Putamen (tissue), 1 donor: ENCODE data around the gene LRP1B.

Experiments used
- DNase-seq: peaks from one replicate; pipeline ENCODE4 v3.0.0-alpha.2; 2016; ENCODE audit warnings: low spot score

Gene LRP1B

DNA sequence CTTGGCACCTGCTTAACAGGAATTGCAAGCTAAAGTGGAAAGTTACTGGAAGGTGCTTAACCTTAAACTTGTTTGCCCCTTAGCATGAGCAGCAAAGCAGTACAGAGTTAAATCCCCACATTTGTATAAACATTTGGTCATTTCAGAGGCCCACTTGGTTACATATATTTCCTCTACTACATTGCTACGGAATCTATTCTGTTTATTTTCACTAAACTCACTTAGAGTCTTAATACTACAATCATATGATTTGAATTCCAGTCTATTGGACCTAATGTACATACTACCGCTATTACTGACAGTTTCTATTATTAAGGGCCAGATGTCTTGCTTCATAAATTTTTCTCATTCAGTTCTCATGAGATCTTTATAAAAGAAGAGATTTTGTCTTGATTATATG lies 1294.0 kb downstream of the LRP1B start:
- no peak for DNase-seq

DNA sequence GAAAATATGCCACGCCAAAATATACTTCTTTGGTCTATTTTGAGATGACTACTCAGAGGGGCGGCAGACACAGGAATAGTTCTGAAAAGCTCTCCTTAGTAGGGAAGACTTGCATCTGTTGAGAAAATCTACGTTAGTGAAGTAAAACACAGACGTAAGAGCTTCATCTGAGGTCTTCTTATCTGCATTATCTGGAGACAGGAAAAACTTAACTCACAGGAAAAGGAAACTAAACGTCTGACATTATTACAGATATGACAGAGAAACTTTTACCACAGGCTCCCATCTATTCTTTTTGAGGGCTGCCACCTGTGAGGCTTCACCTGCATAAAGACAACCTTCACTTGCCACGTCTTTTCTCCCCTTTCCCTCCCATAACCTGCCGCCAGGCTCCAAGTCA lies 1295.7 kb downstream of the LRP1B start:
- DNase-seq: no peak

DNA sequence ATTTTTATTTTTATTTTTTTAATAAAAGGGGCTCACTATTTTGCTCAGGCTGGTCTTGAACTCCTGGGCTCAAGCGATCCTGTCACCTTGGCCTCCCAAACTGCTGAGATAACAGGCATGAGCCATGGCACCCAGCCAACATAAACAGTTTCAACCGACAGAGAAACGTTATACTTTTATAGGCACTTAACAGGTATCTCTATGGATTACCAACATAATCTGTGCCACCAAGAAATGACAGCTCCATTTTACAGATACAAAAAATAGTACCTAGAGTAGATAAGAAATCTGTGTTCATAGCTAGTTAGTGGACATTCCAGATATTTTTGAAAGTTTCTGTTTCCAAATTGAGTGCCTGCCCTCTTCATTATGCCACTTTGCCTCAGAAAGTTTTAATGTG lies 1316.7 kb downstream of the LRP1B start:
- DNase-seq: no peak

DNA sequence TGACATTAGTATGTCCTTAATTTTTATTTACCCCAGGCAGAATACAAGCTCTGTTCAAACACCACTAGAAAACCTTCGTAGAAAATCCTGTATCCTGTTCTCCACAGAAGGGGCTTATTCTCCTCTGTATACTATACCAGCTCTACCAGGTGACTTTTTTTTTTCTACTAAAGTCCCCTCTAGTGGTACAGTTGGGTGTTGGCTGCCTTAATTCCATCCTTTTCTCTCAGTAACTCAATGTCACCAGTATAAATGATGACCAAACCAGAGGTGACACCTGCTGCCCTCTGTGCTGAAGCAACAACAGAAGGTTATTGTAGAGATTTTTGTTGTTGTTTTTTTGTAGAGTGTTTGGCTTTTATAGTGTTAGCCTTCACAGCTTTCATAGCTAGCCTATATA lies 1322.0 kb downstream of the LRP1B start:
- no peak for DNase-seq

DNA sequence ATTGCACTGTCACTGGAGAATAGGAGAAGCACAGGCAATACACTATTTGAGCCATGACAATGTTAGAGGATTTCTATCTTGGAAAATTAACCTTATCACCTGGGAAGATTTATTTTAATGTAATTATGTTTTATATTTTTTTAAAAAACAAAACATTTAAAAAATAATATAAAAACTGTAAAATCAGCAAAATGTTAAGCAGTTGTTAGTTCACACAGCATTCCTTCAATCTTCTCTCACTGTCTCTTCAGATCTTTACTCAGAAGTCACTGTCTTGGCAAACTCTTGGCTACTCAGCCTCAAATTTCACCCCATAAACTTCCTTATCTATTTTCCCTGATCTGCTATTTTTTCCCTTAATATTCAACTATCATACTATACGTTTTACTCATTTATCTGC lies 1322.6 kb downstream of the LRP1B start:
- DNase-seq: no peak

DNA sequence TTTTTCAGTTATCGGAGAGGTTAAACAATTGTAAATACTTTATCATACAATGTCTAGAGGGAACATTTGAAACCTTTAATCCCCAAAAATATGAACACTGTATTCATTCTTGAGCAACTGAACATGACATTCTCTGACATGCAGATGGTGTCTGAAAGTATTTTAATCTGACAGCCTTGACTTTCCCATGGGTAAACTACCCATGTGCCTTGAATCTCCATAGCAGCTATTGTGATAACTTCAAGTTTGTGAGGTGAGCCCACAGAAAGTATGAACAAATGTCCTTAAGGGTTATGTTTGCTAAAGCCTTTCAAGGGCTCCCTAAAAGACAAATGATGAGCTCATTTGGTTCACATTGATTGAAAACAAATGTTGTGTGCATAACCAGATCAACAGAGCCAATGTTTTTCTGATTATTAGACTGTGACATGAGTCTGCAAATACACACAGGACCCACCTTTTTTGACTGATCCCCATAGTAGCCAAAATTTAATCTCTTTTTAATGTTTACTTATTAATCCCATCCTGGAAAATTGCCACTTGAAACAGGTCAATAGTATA lies 1326.0 kb downstream of the LRP1B start:
- DNase-seq: no peak

DNA sequence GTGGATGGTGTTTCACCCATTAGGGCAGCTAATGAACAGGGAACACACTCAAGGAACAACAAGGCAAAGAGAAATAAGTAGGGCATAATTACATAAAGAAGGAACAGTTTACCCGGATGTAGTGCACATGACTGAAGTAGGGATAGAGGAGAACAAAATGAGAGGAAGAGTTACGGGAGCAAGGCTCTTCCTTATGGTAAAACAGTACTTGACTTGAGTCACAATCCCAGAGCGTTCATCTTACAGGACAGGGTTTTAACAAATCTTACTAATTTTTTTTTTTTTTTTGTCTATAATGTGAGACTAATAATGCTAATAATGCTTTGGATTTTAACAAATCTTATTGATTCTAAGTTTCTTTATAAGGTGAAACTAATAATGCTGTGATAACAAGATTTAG lies 1329.5 kb downstream of the LRP1B start:
- no peak for DNase-seq

DNA sequence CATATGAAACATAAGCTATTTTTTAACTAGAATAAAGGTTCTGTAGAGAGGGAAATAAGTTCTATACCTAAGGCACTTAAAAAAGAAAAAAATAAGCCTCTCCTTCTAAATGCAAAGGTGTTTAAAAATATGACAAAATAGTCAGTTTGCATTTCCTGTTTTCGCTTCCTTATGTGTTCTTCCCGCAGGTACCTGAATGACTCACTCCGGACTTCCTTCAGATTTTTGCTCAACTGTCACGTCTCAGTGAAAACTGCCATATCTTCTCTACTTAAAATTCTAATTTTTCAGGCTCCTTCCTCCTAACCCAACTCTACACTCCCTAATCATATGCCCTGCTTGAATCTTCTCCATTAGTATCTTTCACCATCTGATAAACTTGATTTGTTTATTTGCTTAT lies 1333.1 kb downstream of the LRP1B start:
- no peak for DNase-seq

DNA sequence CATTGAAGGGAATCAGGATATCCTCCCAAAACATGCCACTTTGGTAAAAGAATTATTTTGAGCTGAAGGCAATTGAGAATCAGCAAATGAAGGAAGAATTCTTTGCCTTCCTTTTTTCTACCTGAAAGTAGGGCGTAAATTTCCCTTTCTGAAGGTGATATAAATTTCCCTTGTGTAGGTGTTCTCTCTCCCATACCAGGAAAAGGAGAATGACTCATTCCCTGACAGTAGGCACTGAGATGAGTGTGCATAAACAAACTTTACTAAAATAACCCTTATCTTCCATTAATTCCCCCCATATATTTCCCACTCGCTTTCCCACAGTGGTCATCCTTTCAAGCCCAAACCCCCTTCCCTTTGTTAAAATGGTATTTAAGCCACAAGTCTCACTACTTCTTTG lies 1339.0 kb downstream of the LRP1B start:
- peak; percentile 25 for DNase-seq

DNA sequence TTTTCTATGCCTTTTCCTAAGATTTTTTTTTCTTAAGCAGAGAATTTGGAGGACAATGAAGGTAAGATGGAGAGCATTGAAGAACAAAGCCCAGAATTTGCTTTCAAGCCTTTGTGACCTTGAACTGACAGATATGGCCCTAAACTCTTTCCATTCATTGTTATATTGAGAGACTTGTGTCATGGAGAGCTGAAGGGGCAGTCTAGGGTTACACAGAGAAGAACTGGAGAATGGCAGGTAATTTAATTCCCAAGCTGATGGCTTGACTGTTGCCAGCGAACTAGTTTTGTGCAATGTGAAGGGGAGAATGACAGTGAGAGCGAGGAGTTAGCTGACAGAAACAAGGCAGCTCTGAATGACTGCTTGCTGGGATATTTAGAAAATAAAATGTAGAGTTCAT lies 1344.2 kb downstream of the LRP1B start:
- no peak for DNase-seq

DNA sequence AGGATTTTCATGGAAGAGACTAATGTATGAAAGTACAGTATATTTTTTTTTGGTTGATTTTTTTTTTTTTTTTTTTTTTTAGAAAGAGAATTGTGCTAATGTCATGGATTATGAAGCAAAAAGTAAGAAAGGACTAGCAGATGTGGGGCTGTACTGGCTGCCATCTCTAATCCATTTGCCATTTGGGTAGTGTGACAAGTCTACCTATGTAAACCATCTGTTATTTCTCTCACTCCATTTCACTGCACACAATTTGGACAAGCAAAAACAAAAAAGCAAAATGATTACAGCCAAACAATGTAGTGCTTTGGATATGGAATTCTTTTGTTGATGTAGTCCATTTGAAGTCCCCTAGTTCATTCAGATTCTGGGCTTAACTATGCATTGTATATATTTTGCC lies 1355.4 kb downstream of the LRP1B start:
- DNase-seq: no peak

DNA sequence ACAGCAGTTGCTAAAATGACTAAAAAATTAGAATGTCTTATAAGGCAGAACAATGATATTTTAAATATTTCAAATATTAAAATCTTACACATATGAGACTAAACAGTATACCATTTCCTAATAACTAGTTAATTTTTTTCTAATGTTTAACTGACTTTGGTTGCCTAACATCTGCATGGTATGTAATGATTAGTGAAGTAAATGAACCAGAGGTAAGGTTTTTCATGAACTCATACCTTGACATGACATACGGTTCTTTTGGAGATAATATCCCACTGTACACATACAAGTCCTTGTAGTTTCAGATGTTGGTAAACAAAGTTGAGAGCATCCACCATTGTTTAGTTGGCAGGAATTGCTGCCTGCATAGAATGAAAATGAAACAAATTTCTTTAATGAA lies 1360.2 kb downstream of the LRP1B start:
- no peak for DNase-seq

DNA sequence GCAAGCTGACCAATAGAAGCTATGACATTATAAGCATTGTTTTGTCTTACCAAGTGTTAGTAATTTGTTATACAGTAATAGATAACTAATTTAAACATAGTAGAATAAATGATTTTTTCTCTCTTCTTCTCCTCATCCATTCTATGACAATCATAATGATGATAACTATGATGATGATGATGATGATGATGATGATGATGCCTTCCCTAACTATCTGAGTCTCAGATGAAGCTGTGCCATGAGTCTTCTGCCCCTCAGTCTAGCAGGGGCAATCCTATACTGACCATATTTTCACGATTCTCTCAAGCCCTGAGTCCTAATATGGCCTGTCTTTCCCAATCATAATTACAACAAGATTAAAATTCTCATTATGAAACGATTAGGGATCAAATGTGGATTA lies 1369.0 kb downstream of the LRP1B start:
- DNase-seq: no peak

DNA sequence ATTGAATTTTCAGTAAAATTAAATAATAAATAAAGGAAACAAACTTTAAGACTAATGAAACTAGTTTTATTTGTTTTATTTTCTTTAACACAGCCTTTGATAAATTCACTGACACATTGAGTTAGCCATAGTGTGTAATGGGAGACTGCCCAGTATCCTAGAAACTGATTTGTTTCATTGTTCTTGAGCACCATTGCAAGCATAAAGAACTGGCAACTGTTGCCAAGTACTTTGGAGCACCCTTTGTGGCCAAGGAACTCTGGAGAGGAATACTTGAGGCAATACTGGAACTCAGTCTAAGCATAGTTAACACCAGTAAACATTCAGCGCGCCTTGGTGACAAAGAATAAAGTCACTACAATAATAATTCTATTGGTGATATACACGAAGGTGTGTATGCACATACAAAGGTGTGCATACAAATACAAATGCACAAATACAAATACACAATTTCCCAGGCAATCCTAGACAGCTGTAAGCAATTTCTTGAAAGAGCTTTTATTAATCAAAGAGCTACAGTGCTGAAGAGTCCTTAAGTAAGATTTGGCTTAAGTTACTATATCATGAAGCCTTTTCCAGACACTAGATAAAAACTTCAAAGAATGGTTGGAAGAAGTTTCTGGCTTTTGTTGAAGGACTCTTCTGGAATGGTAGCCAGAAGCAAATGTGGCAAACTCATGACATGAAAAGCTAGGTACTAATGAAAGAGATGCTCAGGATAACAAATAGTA lies 1371.2 kb downstream of the LRP1B start:
- DNase-seq: peak; percentile 20

DNA sequence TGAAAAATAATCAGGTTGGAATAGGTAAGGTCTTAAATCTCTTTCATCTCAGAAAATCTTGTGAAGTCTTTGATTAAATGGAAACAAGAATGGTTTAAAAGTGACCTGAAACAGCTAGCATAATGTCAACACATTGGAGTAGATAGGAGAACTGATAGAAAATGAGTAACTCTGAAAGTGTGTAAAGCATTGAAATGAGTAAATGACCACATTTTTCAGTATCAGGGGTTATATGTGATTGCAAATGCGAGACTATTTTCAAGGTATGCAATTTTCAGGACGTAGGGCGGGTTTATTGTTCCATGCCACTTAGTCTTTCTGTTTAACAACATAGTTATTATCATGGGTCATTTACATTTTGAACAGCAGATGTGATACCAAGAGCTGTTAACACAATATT lies 1383.2 kb downstream of the LRP1B start:
- no peak for DNase-seq

DNA sequence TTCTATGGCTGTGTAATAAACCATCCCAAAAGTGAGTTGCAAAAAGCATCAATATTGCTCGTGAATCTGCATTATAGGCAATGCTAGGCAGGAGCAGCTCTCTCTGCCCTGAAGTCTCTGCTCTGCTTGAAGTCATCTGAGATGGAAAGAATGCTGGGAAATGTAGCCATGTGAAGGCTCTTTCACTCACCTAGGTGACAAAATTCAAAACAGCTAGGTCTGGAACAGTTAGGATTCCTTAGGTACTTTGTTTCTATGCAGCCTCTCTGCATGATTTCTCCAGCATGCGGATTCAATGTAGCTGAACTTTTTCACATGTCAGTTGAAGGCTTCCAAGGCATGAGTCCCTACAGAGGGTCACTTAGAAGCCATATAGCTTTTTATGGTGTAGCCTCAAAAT lies 1383.7 kb downstream of the LRP1B start:
- no peak for DNase-seq

DNA sequence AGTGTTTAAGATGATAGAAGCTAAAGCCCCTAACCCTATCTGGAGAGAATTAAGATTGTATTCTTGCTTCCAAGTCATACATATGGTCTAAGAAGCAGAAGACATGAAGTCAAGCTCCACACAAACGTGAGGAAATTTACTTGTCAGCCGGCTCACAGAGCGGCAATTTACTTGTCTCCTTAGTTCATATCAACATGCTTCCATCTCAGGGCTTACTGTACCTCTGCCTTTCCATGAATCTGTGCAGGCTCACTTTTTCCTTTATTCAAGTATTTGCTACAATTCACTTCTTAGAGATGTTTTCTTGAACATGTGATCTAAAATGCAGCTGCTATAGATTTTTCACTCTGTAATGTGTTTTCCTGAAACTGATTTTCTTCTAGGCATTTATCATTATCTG lies 1386.4 kb downstream of the LRP1B start:
- DNase-seq: no peak

DNA sequence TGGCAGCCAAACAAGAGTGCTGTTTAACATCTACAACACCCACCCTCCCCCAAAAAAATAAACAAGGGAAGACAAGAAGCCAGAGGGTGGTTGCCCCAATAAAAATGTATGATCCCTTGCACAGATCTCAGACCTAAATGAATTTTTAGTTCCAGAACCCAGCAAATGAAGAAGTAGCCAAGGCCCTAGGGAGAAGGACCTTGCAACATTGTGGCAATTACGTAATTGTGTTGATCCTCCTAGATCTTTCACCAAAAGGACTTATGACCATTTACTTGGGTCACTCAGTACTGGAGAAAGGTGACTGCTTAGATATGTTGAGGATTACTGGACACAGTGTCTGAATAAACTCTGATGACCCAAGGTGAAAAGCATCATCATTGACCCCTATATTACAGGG lies 1393.8 kb downstream of the LRP1B start:
- DNase-seq: no peak

DNA sequence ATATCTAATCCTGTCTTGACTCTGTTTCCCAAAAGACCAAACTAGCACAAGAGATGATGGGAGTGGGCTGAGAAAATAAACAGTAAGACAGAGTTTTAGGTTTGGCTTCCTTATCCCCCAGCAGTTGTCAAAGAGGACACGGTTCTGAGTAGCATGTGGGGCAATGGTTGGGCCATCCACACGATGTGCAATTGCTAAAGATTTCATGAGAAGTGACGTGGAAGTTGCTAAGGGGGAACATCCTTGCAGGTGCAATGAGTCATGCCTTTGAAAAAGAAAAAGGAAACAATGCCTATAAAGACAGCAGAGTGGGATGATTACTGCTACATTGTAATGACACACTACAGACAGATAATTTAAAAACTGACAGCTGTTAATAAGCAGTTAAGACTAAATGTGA lies 1395.8 kb downstream of the LRP1B start:
- DNase-seq: peak; percentile 27

DNA sequence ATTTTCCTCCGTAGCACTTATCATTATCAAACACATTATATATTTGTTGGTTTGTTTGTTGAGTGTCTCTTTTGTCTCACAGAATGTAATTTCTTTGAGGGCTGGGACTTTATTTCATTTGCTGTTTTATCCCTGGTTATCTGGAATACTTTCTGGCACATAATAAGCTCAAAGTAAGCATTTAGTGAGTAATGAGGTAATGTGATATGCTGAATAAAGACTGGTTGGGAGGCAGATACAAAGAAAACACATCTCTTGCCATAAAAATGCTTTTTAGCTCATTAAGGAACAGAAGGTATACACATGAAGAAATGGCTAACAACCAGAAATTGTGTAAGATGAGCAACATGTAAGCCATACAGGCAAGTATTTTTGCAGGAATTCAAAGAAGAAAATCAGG lies 1411.8 kb downstream of the LRP1B start:
- DNase-seq: no peak

DNA sequence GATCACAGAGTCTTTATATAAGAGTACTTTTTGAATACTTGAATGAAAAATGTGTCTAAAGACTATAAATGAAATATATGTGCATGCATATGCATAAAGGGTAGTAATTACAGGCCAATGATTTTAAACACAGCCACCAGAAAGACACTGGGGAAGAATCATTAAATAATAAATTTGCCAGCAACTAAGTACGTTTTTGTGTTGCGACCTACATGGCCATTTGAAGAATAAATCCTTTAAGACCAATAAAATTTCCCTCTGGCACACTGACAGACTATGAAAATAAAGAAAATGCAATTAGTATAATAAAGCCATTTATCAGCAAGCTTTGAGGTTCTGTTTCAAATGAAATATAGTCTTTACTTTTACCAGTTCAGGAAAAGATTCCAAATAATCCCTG lies 1413.3 kb downstream of the LRP1B start:
- DNase-seq: no peak

DNA sequence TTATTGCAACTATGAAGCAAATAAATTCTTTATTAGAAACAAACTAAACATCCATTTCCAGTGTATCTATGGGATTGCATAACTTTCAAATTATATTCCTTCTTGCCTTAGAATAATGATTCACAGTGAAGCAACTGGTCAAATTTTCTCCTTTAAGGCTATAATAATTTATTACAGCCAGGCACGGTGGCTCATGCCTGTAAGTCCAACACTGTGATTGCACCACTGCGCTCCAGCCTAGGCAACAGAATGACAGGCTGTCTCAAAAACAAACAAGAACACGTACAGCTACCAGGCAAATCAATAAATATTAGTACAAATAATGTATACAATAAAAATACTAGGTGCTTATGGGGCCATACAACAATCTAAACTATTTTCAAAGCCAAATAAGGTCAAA lies 1416.2 kb downstream of the LRP1B start:
- DNase-seq: no peak

DNA sequence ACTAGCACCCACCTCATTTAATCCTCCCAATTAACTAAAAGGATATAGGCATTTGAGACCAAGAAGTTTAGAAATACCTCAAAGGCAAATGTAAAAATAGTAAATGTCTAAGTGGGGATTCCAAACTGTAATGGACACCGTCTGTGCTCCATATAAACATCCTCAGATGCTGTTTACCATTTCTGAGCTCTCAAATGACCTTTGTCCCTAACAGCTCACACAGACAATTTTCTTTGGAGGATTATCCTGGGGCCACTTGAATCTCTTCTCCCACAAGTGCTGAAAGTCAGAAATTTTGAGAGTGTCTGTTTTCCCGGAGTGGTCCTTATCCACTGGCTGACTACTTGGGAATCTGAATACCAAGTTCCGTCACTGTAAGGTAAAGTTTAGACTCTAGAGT lies 1418.9 kb downstream of the LRP1B start:
- no peak for DNase-seq

DNA sequence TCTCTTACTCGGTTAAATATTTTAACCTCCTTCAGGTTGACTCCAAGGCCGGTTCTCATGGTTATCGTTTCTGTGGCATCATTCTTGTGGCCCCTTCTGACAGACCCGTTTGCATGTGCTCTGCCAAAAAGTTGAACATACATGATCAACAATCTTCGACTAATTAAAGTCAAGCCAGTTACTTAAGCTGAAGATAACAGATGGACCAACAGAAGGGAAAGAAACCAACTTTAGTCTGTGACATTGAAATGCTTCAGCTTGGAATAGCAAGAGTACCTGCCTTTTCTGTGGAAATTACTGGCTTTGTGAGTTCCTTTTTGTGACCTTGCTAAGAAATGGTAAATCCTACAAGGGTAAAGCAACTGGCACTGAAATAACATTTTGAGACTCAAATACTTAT lies 1429.1 kb downstream of the LRP1B start:
- no peak for DNase-seq
